Measurements from ENCODE around the gene MEOX1. TPM values are rescaled to one million over a fixed set of nuclear protein-coding genes. Genes with fewer than 3 reads are reported as not detected.
"Not testable (repeated sequence)": the region's sequence is repeated elsewhere in the genome, so short reads cannot be mapped to it uniquely, and the experiment has no call there.

The MEOX1 gene
- total and polyA plus RNA-seq, 4 experiments from 2014 or later: 1.7 to 8.4 (median 3.6) TPM

DNA sequence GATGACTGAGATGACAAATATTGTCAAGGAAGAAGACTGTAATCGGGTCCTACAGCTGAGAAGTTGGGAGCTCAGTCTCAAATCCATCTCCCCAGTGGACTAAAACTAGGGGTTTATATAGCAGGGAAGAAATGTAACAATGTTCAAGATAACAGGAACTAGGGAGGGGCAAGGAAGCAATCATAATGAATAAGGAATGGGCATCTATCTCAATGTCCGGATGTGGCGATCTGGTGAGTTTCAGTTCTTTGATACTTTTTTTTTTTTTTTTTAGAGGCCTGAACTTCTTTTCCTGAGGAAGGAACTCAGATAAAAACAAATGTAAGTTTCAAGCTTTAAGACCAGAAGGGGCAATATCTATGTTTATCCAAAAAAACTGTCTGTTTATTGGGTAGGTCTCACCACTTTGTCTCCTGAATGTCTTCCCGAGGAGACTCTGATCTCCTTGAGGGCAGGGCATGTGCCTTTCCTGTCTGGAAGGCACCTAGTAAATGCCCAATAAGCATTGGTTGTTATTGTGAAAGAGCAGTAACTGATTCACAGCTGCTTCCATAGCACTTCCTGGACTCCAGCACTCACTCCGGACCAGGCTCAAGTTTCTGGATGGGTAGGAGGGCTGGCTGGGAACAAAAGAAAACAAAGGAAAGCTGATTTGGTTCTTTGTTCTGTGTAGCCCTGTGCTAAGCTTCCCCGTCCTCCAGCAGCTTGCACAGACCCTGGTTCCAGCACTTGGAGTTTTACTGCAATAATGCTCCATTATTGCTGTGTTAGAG is 51.9 kb downstream of the MEOX1 start:
- Histone ChIP-seq H3K27ac (ENCODE audit: low read depth, low read length) (no peak overlapping the region), H3K9me3 (ENCODE audit: control insufficient read depth in 1 of 2, low read length in 2 of 2) (no peaks in the 10 kb centered on the region), H3K4me3 (ENCODE audit: low read length in 2 of 2) (no peak overlapping the region), H3K36me3 (ENCODE audit: insufficient read depth, low read length) (no peaks in the 10 kb centered on the region), H3K27me3 (ENCODE audit: insufficient read depth, low read length) (no peaks in the 10 kb centered on the region), H3K4me1 (ENCODE audit: insufficient read depth, low read length) (no peaks in the 10 kb centered on the region)
- peaks cover 0 to 6% of the 10 kb centered on the region in 2 donors for H3K27me3 Mint-ChIP-seq
- POLR2A ChIA-PET (ENCODE audit: partially characterized antibody): no interaction called here
- CTCF ChIA-PET (ENCODE audit: partially characterized antibody): interaction anchor here (1.3 kb wide), 1 partner anchor 33 kb away, joined by 5 read pairs; no protein-coding TSS in a partner anchor
- peaks cover 0 to 8% (median 0%) of the 10 kb centered on the region in 8 donors for H3K9me3 Mint-ChIP-seq
- peaks cover 0 to 4% (median under 1%) of the 10 kb centered on the region in 4 donors for H3K4me1 Mint-ChIP-seq
- no peak overlapping the region for H3K4me3 Mint-ChIP-seq
- intact Hi-C loops (cut with micrococcal nuclease): loop anchor here (10.0 kb wide), 1 partner anchor 1155 kb away; no protein-coding TSS in a partner anchor
- H3K27ac Mint-ChIP-seq: no peak overlapping the region
- DNase-seq: no peak
- peaks cover 0 to 6% of the 10 kb centered on the region in 2 donors for H3K36me3 Mint-ChIP-seq

DNA sequence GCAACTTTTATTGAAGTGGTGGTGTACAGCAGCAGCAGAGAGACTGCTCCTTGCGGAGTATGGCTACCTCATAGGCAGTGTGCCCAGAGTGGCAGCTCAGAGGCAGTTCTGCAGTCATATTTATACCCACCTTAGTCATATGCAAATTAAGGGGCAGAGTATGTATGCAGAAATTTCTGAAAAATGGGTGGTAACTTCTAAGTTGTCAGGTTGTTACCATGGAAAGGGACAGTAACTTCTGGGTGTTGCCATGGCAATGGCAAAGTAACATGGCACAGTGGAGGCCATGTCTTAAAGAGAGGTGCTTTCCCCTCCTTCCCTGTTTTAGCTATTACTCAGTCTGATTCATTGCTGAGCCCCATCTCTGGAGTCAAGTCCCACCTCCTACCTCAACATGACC is 53.4 kb downstream of the MEOX1 start:
- Mint-ChIP-seq H3K4me3 (no peak overlapping the region), H3K36me3 (peaks cover 0 to 6% of the 10 kb centered on the region in 2 donors), H3K4me1 (peaks cover 0 to 4% (median under 1%) of the 10 kb centered on the region in 4 donors), H3K27me3 (peaks cover 0 to 6% of the 10 kb centered on the region in 2 donors), H3K9me3 (peaks cover 0 to 8% (median 0%) of the 10 kb centered on the region in 8 donors), H3K27ac (no peak overlapping the region)
- POLR2A ChIA-PET (ENCODE audit: partially characterized antibody): no interaction called here
- no peaks in the 10 kb centered on the region for H3K27me3 ChIP-seq (ENCODE audit: insufficient read depth, low read length)
- H3K9me3 ChIP-seq (ENCODE audit: control insufficient read depth in 1 of 2, low read length in 2 of 2): no peaks in the 10 kb centered on the region
- no peak overlapping the region for H3K4me3 ChIP-seq (ENCODE audit: low read length in 2 of 2)
- CTCF ChIA-PET (ENCODE audit: partially characterized antibody): interaction anchor here (1.3 kb wide), 1 partner anchor 32 kb away, joined by 5 read pairs; no protein-coding TSS in a partner anchor
- no peaks in the 10 kb centered on the region for H3K4me1 ChIP-seq (ENCODE audit: insufficient read depth, low read length)
- intact Hi-C loops (cut with micrococcal nuclease): no loop called here
- H3K27ac ChIP-seq (ENCODE audit: low read depth, low read length): no peak overlapping the region
- peak in 1 of 5 donors; percentile 4 for DNase-seq
- no peaks in the 10 kb centered on the region for H3K36me3 ChIP-seq (ENCODE audit: insufficient read depth, low read length)

DNA sequence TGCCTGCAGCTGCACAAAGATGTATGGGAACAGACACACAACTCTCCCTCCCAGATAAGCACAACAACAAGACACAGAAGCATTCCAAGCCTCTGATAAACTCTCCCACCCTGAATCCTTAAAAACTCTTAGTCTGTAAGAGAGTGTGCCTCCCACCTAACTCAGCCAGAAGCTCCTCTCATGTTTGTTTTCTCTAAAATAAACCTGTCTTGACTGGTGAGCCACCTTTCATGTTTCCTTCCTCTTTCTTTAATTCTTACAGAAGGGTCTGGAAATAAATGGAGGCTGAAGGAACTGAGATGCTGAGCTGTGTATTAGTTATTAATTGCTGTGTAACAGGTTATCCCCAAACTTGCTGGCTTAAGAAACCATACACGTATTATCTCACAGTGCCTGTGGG is 57.2 kb downstream of the MEOX1 start:
- POLR2A ChIA-PET (ENCODE audit: partially characterized antibody): no interaction called here
- Histone ChIP-seq H3K36me3 (ENCODE audit: insufficient read depth, low read length) (no peaks in the 10 kb centered on the region), H3K4me1 (ENCODE audit: insufficient read depth, low read length) (no peaks in the 10 kb centered on the region), H3K4me3 (ENCODE audit: low read length in 2 of 2) (no peak overlapping the region), H3K27ac (ENCODE audit: low read depth, low read length) (no peak overlapping the region), H3K9me3 (ENCODE audit: control insufficient read depth in 1 of 2, low read length in 2 of 2) (no peaks in the 10 kb centered on the region), H3K27me3 (ENCODE audit: insufficient read depth, low read length) (no peaks in the 10 kb centered on the region)
- Mint-ChIP-seq H3K9me3 (peaks cover 0 to 2% (median 0%) of the 10 kb centered on the region in 8 donors), H3K4me1 (peaks cover 0 to 2% (median under 1%) of the 10 kb centered on the region in 4 donors), H3K27ac (no peak overlapping the region), H3K27me3 (no peaks in the 10 kb centered on the region), H3K4me3 (no peak overlapping the region), H3K36me3 (no peaks in the 10 kb centered on the region)
- CTCF ChIA-PET (ENCODE audit: partially characterized antibody): interaction anchor here (1.9 kb wide), 1 partner anchor 70 kb away, joined by 10 read pairs; no protein-coding TSS in a partner anchor
- intact Hi-C loops (cut with micrococcal nuclease): no loop called here
- no peak for DNase-seq

DNA sequence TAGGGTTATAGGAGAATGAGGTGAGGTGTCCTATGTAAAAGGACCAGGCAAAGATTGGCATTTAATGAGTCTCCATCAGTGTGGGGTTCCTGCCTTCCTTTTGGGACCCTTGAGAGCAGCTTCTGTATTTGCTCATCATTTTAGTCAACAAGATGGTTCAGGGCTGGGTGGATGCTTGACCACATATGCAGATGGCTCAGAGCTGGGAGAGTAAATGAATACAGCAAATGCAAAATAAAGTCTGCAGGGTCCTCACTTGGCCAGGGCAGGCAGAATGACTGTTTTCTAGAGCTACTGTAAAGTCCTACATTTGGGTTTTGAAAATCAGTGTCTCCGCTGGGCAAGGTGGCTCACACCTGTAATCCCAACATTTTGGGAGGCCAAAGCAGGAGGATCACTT is 58.4 kb downstream of the MEOX1 start:
- Histone ChIP-seq H3K9me3 (ENCODE audit: control insufficient read depth in 1 of 2, low read length in 2 of 2) (no peaks in the 10 kb centered on the region), H3K4me3 (ENCODE audit: low read length in 2 of 2) (no peak overlapping the region), H3K27me3 (ENCODE audit: insufficient read depth, low read length) (no peaks in the 10 kb centered on the region), H3K4me1 (ENCODE audit: insufficient read depth, low read length) (no peaks in the 10 kb centered on the region), H3K36me3 (ENCODE audit: insufficient read depth, low read length) (no peaks in the 10 kb centered on the region), H3K27ac (ENCODE audit: low read depth, low read length) (no peak overlapping the region)
- POLR2A ChIA-PET (ENCODE audit: partially characterized antibody): no interaction called here
- Mint-ChIP-seq H3K4me1 (no peaks in the 10 kb centered on the region), H3K4me3 (no peak overlapping the region), H3K27me3 (no peaks in the 10 kb centered on the region), H3K36me3 (no peaks in the 10 kb centered on the region), H3K9me3 (no peaks in the 10 kb centered on the region), H3K27ac (no peak overlapping the region)
- DNase-seq: no peak
- intact Hi-C loops (cut with micrococcal nuclease): no loop called here
- CTCF ChIA-PET (ENCODE audit: partially characterized antibody): interaction anchor here (0.5 kb wide), 1 partner anchor 25 kb away, joined by 4 read pairs; no protein-coding TSS in a partner anchor

DNA sequence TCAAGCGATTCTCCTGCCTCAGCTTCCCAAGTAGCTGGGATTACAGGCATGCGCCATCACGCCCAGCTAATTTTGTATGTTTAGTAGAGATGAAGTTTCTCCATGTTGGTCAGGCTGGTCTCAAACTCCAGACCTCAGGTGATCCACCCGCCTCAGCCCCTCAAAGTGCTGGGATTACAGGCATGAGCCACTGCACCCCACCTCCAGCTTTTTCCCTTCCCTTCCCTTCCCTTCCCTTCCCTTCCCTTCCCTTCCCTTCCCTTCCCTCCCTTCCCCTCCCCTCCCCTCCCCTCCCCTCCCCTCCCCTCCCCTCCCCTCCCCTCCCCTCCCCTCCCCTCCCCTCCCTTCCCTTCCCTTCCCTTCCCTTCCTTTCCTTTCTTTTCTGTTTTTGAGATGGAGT is 59.2 kb downstream of the MEOX1 start:
- H3K36me3 Mint-ChIP-seq; H3K9me3 ChIP-seq (ENCODE audit: control insufficient read depth in 1 of 2, low read length in 2 of 2); DNase-seq; intact Hi-C loops (cut with micrococcal nuclease); POLR2A ChIA-PET (ENCODE audit: partially characterized antibody); CTCF ChIA-PET (ENCODE audit: partially characterized antibody); H3K36me3 ChIP-seq (ENCODE audit: insufficient read depth, low read length); H3K27me3 ChIP-seq (ENCODE audit: insufficient read depth, low read length); H3K9me3 Mint-ChIP-seq; H3K4me1 Mint-ChIP-seq; H3K4me3 Mint-ChIP-seq; H3K27ac Mint-ChIP-seq; H3K27ac ChIP-seq (ENCODE audit: low read depth, low read length); H3K27me3 Mint-ChIP-seq; H3K4me3 ChIP-seq (ENCODE audit: low read length in 2 of 2); H3K4me1 ChIP-seq (ENCODE audit: insufficient read depth, low read length): not testable (repeated sequence)

DNA sequence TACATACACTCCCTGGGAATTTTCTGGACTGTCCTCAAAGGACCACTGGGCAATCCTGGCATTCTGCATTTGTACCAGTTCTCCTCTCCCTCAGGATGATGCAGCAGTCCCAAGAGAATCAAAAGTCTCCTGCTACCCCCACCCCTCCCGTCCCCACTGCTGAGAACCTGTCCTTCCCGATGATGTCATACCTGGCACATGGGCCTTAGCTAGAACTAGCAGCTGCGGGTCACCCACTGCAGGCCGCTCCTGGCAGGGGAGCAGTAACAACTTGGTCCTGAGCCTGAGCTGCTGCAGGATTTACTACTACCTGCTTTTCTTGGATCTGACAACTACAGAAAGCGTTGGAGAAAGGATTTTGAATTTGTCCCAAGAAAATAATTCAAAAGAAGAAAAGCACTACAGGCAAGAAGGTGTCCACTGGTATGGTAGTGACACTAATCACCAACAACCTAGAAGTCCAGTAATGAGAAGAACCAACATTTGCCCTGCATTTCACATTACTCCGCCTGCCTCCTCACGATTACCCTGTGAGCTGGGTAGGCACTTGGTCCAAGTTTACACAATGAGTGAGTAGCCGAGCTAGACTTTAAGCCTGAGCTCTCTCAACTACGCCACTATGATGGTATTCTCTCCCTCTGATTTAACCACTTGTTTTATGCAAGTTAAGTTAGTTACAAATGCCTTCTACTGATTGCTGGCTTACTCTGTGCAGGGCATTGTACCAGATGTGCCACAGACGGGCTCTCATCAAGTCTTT is 60.3 kb downstream of the MEOX1 start:
- Histone ChIP-seq H3K4me3 (ENCODE audit: low read length in 2 of 2) (no peak overlapping the region), H3K9me3 (ENCODE audit: control insufficient read depth in 1 of 2, low read length in 2 of 2) (no peaks in the 10 kb centered on the region), H3K27ac (ENCODE audit: low read depth, low read length) (no peak overlapping the region), H3K27me3 (ENCODE audit: insufficient read depth, low read length) (no peaks in the 10 kb centered on the region), H3K36me3 (ENCODE audit: insufficient read depth, low read length) (no peaks in the 10 kb centered on the region), H3K4me1 (ENCODE audit: insufficient read depth, low read length) (no peaks in the 10 kb centered on the region)
- ChIA-PET POLR2A (ENCODE audit: partially characterized antibody) (no interaction called here), CTCF (ENCODE audit: partially characterized antibody) (interaction anchor here (0.5 to 0.8 kb wide), 2 partner anchors 25 to 52 kb away, joined by 3 to 4 read pairs; no protein-coding TSS in a partner anchor)
- Mint-ChIP-seq H3K27me3 (no peaks in the 10 kb centered on the region), H3K27ac (no peak overlapping the region), H3K4me3 (no peak overlapping the region), H3K9me3 (no peaks in the 10 kb centered on the region), H3K4me1 (no peaks in the 10 kb centered on the region), H3K36me3 (no peaks in the 10 kb centered on the region)
- intact Hi-C loops (cut with micrococcal nuclease): no loop called here
- DNase-seq: no peak

DNA sequence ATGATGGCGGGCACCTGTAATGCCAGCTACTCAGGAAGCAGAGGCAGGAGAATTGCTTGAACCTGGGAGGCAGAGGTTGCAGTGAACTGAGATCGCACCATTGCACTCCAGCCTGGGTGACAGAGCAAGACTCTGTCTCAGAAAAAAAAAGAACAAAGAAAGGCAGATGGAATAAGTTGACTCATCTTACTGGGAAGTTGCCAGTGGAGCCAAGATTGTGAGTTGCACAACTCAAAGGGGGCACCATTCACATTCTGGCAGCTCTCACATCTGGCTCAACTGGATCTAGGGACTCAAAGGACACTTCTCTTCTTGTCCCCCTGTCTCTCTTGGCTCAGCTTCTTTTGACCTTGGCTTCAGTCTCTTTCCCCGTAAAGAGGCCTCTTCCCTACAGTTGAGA is 61.9 kb downstream of the MEOX1 start:
- no peak for DNase-seq
- POLR2A ChIA-PET (ENCODE audit: partially characterized antibody): no interaction called here
- no peaks in the 10 kb centered on the region for H3K27me3 Mint-ChIP-seq
- intact Hi-C loops (cut with micrococcal nuclease): no loop called here
- no peak overlapping the region for H3K27ac ChIP-seq (ENCODE audit: low read depth, low read length)
- H3K4me3 Mint-ChIP-seq: no peak overlapping the region
- H3K4me3 ChIP-seq (ENCODE audit: low read length in 2 of 2): no peak overlapping the region
- no peaks in the 10 kb centered on the region for H3K36me3 ChIP-seq (ENCODE audit: insufficient read depth, low read length)
- no peaks in the 10 kb centered on the region for H3K4me1 Mint-ChIP-seq
- no peaks in the 10 kb centered on the region for H3K9me3 Mint-ChIP-seq
- H3K4me1 ChIP-seq (ENCODE audit: insufficient read depth, low read length): no peaks in the 10 kb centered on the region
- CTCF ChIA-PET (ENCODE audit: partially characterized antibody): interaction anchor here (0.7 kb wide), 1 partner anchor 23 kb away, joined by 3 read pairs; no protein-coding TSS in a partner anchor
- no peaks in the 10 kb centered on the region for H3K9me3 ChIP-seq (ENCODE audit: control insufficient read depth in 1 of 2, low read length in 2 of 2)
- H3K36me3 Mint-ChIP-seq: no peaks in the 10 kb centered on the region
- no peaks in the 10 kb centered on the region for H3K27me3 ChIP-seq (ENCODE audit: insufficient read depth, low read length)
- H3K27ac Mint-ChIP-seq: no peak overlapping the region

Measured in CD4-positive, alpha-beta memory T cell (primary cell).